ENCODE data around the gene POLR3K.

The POLR3K gene

DNA sequence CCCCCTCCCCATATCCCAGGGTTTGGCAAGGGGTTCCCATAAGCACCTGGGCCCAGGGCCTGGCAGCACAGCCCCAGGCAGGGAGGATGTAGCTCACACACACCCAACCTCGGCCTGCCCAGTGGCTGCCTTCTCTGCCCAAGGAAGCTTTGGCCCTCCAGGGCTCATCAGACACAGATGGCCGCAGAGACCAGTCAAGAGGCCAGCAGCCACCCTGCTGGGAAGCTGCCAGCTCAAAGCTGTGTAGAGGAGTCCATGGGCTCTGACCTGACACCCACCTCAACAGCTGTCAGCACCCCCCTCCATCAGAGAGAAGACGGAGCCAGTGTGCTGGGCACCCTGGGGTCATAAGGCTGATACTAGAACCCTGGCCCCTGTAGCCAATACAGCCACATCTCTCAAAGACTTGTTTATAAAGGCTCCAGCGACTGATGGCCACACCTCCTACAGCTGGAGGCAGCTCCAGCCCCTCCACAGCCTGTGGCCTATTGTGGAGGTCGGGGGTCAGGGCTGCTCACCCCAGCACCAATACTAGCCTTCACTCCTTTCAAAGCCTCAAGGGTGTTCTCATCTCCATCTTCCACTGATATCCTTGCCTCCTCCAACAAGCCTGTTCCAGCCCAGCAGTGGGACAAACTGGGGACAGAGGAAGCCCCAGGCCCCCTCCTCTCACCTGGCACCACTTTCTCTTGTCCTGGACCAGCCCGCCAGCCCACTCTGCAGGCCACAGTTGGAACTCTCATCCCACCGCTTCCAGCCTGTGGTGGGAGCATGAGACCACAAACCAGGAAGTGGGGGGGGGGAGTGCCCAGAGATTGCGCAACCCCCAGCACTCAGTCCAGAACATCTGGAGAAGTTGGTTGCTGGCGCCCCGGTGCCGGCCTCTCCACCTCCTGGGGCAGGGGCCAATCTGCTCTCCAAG is 22.4 kb upstream of the POLR3K start:
- no peaks in the 10 kb centered on the region for H3K27me3 ChIP-seq (ENCODE audit: insufficient read depth, low read length, poor library complexity)
- TF ChIP-seq, protein P1, sequence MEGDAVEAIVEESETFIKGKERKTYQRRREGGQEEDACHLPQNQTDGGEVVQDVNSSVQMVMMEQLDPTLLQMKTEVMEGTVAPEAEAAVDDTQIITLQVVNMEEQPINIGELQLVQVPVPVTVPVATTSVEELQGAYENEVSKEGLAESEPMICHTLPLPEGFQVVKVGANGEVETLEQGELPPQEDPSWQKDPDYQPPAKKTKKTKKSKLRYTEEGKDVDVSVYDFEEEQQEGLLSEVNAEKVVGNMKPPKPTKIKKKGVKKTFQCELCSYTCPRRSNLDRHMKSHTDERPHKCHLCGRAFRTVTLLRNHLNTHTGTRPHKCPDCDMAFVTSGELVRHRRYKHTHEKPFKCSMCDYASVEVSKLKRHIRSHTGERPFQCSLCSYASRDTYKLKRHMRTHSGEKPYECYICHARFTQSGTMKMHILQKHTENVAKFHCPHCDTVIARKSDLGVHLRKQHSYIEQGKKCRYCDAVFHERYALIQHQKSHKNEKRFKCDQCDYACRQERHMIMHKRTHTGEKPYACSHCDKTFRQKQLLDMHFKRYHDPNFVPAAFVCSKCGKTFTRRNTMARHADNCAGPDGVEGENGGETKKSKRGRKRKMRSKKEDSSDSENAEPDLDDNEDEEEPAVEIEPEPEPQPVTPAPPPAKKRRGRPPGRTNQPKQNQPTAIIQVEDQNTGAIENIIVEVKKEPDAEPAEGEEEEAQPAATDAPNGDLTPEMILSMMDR (IDR thresholded peaks at IDR 0.05; ENCODE audit: borderline replicate concordance, extremely low read depth, low read length, poor library complexity, severe bottlenecking) = peak; percentile 70
- no peak for TF ChIP-seq EZH2 (IDR thresholded peaks at IDR 0.05; ENCODE audit: borderline replicate concordance, low read depth, low read length, severe bottlenecking)
- H3K79me2 ChIP-seq (ENCODE audit: insufficient read depth, low read length) = peaks cover 9% of the 10 kb centered on the region; the same call in 1 of the 2 replicates
- H3K27ac ChIP-seq (ENCODE audit: low read length) = peak overlapping the region; percentile 50
- H3K4me2 ChIP-seq (ENCODE audit: insufficient read depth, low read length) = peak overlapping the region; percentile 96
- H3K9ac ChIP-seq (ENCODE audit: low read depth, low read length) = no peak overlapping the region
- peaks cover 13% of the 10 kb centered on the region; the same call in 1 of the 2 replicates for H3K36me3 ChIP-seq (ENCODE audit: insufficient read depth, low read length)
- peaks cover 39% of the 10 kb centered on the region for H3K4me1 ChIP-seq (ENCODE audit: insufficient read depth, low read length)
- no peak overlapping the region for H2AFZ ChIP-seq (ENCODE audit: low read depth, low read length)
- DNase-seq (peak; percentile 88), ATAC-seq (ENCODE audit: insufficient read depth, low read depth) (peak; percentile 70)
- H3K4me3 ChIP-seq (ENCODE audit: low read depth in 1 of 2, low read length in 2 of 2) = no peak overlapping the region
- H3K9me3 ChIP-seq (ENCODE audit: insufficient read depth, low read length, severe bottlenecking) = no peaks in the 10 kb centered on the region
- peaks cover 6% of the 10 kb centered on the region for H4K20me1 ChIP-seq (ENCODE audit: insufficient read depth, low read length)

DNA sequence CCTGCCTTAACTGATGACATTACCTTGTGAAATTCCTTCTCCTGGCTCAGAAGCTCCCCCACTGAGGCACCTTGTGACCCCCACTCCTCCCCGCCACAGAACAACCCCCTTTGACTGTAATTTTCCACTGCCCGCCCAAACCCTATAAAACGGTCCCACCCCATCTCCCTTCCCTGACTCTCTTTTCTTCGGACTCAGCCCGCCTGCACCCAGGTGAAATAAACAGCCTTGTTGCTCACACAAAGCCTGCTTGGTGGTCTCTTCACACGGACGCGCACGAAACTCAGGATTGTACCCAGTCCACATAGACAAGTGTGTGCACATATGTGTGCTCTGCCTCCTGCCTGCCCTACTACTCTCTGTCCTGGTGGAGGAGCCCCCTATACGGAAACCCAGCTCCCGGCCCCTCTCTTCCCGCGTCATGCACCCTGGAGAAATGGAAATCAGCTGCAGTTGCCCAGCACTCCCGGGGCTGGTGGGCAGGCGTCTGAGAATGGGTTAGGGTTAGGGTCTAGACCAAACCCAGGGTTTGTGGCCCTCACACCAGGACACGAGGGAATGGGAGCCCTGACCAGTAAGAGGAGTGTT is 21.4 kb upstream of the POLR3K start:
- no peaks in the 10 kb centered on the region for H3K27me3 ChIP-seq (ENCODE audit: insufficient read depth, low read length, poor library complexity)
- H3K79me2 ChIP-seq (ENCODE audit: insufficient read depth, low read length) = peaks cover 9% of the 10 kb centered on the region; the same call in 1 of the 2 replicates
- no peak for TF ChIP-seq EZH2 (IDR thresholded peaks at IDR 0.05; ENCODE audit: borderline replicate concordance, low read depth, low read length, severe bottlenecking)
- TF ChIP-seq, protein P1 (IDR thresholded peaks at IDR 0.05; ENCODE audit: borderline replicate concordance, extremely low read depth, low read length, poor library complexity, severe bottlenecking) = no peak
- H3K36me3 ChIP-seq (ENCODE audit: insufficient read depth, low read length) = peaks cover 9% of the 10 kb centered on the region; the same call in 1 of the 2 replicates
- no peak overlapping the region for H3K27ac ChIP-seq (ENCODE audit: low read length)
- H3K4me3 ChIP-seq (ENCODE audit: low read depth in 1 of 2, low read length in 2 of 2) = no peak overlapping the region
- peaks cover 5% of the 10 kb centered on the region for H4K20me1 ChIP-seq (ENCODE audit: insufficient read depth, low read length)
- DNase-seq (no peak), ATAC-seq (ENCODE audit: insufficient read depth, low read depth) (no peak)
- H3K9me3 ChIP-seq (ENCODE audit: insufficient read depth, low read length, severe bottlenecking) = no peaks in the 10 kb centered on the region
- H2AFZ ChIP-seq (ENCODE audit: low read depth, low read length) = no peak overlapping the region
- peaks cover 39% of the 10 kb centered on the region for H3K4me1 ChIP-seq (ENCODE audit: insufficient read depth, low read length)
- H3K9ac ChIP-seq (ENCODE audit: low read depth, low read length) = no peak overlapping the region
- no peak overlapping the region for H3K4me2 ChIP-seq (ENCODE audit: insufficient read depth, low read length)

DNA sequence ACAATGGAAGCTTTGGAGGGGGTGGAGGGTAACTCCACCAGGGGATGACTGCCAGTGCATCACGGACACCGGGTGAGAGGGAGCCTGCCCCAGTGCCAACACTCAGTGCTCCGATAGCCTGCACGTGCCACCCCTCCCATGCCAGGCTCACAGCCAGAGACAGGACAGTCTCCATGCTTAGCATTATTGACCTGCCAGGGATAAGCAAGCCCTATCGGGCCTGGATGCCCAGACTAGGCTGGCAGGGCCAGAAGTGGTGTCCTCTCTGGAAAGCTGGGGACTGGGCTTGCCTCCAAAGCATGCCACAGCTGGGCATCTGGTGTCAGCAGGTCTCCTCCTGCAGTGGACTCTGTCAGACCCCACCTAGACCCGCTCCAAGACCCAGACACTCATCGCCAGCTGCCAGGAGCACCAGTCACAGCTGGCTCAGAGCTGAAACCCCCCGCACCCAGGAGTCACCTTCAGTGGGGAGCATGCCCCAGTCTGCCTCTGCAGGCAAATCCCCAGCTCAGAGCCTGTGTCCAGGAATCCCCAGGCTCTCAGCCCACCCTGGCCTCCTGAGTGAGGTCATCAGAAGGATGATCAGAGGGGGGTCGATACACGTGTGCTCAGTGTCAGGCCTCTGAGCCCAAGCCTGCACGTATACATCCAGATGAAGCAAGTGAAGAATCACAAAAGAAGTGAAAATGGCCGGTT is 20.8 kb upstream of the POLR3K start:
- Histone ChIP-seq H3K27me3 (ENCODE audit: insufficient read depth, low read length, poor library complexity) (no peaks in the 10 kb centered on the region), H4K20me1 (ENCODE audit: insufficient read depth, low read length) (peaks cover 3% of the 10 kb centered on the region), H2AFZ (ENCODE audit: low read depth, low read length) (no peak overlapping the region), H3K4me3 (ENCODE audit: low read depth in 1 of 2, low read length in 2 of 2) (no peak overlapping the region), H3K36me3 (ENCODE audit: insufficient read depth, low read length) (peaks cover 2% of the 10 kb centered on the region; the same call in 1 of the 2 replicates), H3K27ac (ENCODE audit: low read length) (no peak overlapping the region), H3K4me2 (ENCODE audit: insufficient read depth, low read length) (no peak overlapping the region), H3K4me1 (ENCODE audit: insufficient read depth, low read length) (peaks cover 34% of the 10 kb centered on the region), H3K9me3 (ENCODE audit: insufficient read depth, low read length, severe bottlenecking) (no peaks in the 10 kb centered on the region), H3K79me2 (ENCODE audit: insufficient read depth, low read length) (peaks cover 9% of the 10 kb centered on the region; the same call in 1 of the 2 replicates), H3K9ac (ENCODE audit: low read depth, low read length) (no peak overlapping the region)
- no peak for ATAC-seq (ENCODE audit: insufficient read depth, low read depth)
- no peak for DNase-seq
- no peak for TF ChIP-seq EZH2 (IDR thresholded peaks at IDR 0.05; ENCODE audit: borderline replicate concordance, low read depth, low read length, severe bottlenecking)
- TF ChIP-seq, protein P1 (IDR thresholded peaks at IDR 0.05; ENCODE audit: borderline replicate concordance, extremely low read depth, low read length, poor library complexity, severe bottlenecking) = no peak
